IMR-90 (cell line): Measurements from ENCODE around the gene RAC2. TPM values are rescaled to one million over a fixed set of nuclear protein-coding genes. Genes with fewer than 3 reads are reported as not detected.

ENCODE experiments used
- ATAC-seq: fragments of 200-7000 bp; cut with Tn5 transposase; 2 replicates; pipeline ENCODE4 v1.9.1; 2020; ENCODE audit warnings: low read depth, mild to moderate bottlenecking, moderate library complexity
- BruUV-seq: library from RNA; stranded (reverse); fragments of 400-500 nt; replicated peaks from 2 replicates; lab custom pipeline; 2021; lab: Mats Ljungman, UMichigan
- CTCF ChIA-PET: fragments of 300-600 bp; formaldehyde crosslinking; extraction: SDS; loops from one replicate; lab custom pipeline; 2021; ENCODE audit warnings: antibody characterized with exemption; lab: Yijun Ruan, JAX
- POLR2A ChIA-PET: fragments of 300-600 bp; sonication (Branson Sonifier 250); formaldehyde crosslinking; loops from one replicate; lab custom pipeline; 2022; ENCODE audit warnings: antibody characterized with exemption; ENCODE audit not compliant: unreplicated experiment; lab: Charles Lee
- DNase-seq: peaks from one replicate; pipeline ENCODE4 v3.0.0; 2013
- H2AFZ ChIP-seq: replicated peaks from 2 replicates; pipeline ENCODE3; 2013; ENCODE audit warnings: low read length, mild to moderate bottlenecking; ENCODE audit not compliant: poor library complexity
- H2AK5ac ChIP-seq: 2 replicates; pipeline ENCODE4 v1.6.1; 2013; ENCODE audit warnings: low read depth, low read length, inconsistent platforms
- H2AK9ac ChIP-seq: replicated peaks from 2 replicates; pipeline ENCODE3; 2013; ENCODE audit warnings: mild to moderate bottlenecking, low read depth, low read length, moderate library complexity; ENCODE audit not compliant: poor library complexity
- H2BK120ac ChIP-seq: 2 replicates; pipeline ENCODE4 v1.6.1; 2013; ENCODE audit warnings: low read depth, low read length, inconsistent platforms
- H2BK15ac ChIP-seq: 3 replicates; pipeline ENCODE4 v1.6.1; 2013; ENCODE audit warnings: low read depth, low read length, inconsistent platforms
- H2BK20ac ChIP-seq: 2 replicates; pipeline ENCODE4 v1.6.1; 2013; ENCODE audit warnings: low read depth, mild to moderate bottlenecking, inconsistent platforms, low read length, moderate library complexity
- H2BK5ac ChIP-seq: 2 replicates; pipeline ENCODE4 v1.6.1; 2013; ENCODE audit warnings: mild to moderate bottlenecking, low read depth, low read length, inconsistent platforms; ENCODE audit not compliant: poor library complexity, severe bottlenecking
- H3K14ac ChIP-seq: replicated peaks from 2 replicates; pipeline ENCODE4 v1.6.1; 2013; ENCODE audit warnings: low read depth, low read length, inconsistent platforms
- H3K18ac ChIP-seq: 2 replicates; pipeline ENCODE4 v1.6.1; 2013; ENCODE audit warnings: low read depth, low read length, control low read depth
- H3K23ac ChIP-seq: 2 replicates; pipeline ENCODE4 v1.6.1; 2013; ENCODE audit warnings: low read depth, low read length, inconsistent platforms
- H3K27ac ChIP-seq: 2 replicates; pipeline ENCODE4 v1.5.1; 2013; ENCODE audit warnings: mild to moderate bottlenecking, control low read depth, low read length; ENCODE audit not compliant: insufficient read depth
- H3K27me3 ChIP-seq: 2 replicates; pipeline ENCODE4 v1.6.1; 2013; ENCODE audit warnings: low read length; ENCODE audit not compliant: control insufficient read depth, insufficient read depth
- H3K36me3 ChIP-seq: 2 replicates; pipeline ENCODE4 v1.6.1; 2013; ENCODE audit warnings: low read length, mixed read lengths; ENCODE audit not compliant: control insufficient read depth, insufficient read depth
- H3K4ac ChIP-seq: 2 replicates; pipeline ENCODE4 v1.6.1; 2013; ENCODE audit warnings: low read depth, low read length, inconsistent platforms
- H3K4me1 ChIP-seq: 2 replicates; pipeline ENCODE4 v1.6.1; 2013; ENCODE audit warnings: low read length, mixed read lengths; ENCODE audit not compliant: control insufficient read depth, insufficient read depth
- H3K4me2 ChIP-seq: 2 replicates; pipeline ENCODE4 v1.6.1; 2013; ENCODE audit warnings: low read depth, mild to moderate bottlenecking, control low read depth, low read length, moderate library complexity
- H3K4me3 ChIP-seq: 2 replicates; pipeline ENCODE4 v1.5.1; 2013; ENCODE audit warnings: low read depth, mild to moderate bottlenecking, control low read depth, low read length, moderate library complexity; ENCODE audit not compliant: insufficient read depth
- H3K56ac ChIP-seq: 2 replicates; pipeline ENCODE4 v1.6.1; 2013; ENCODE audit warnings: low read length, inconsistent platforms; ENCODE audit not compliant: insufficient read depth; ENCODE audit errors: extremely low read depth
- H3K79me1 ChIP-seq, 2 experiments: 2 replicates each; pipeline ENCODE4 v1.6.1; 2013; ENCODE audit warnings: low read length in 2 of 2, inconsistent platforms in 1 of 2, low read depth in 1 of 2
- H3K9ac ChIP-seq: 2 replicates; pipeline ENCODE4 v1.6.1; 2013; ENCODE audit warnings: low read depth, low read length, control low read depth
- H3K9me1 ChIP-seq: 2 replicates; pipeline ENCODE4 v1.6.1; 2013; ENCODE audit warnings: low read length, inconsistent platforms; ENCODE audit not compliant: insufficient read depth
- H3K9me3 ChIP-seq: 2 replicates; pipeline ENCODE4 v1.6.1; 2013; ENCODE audit warnings: low read length; ENCODE audit not compliant: control insufficient read depth, insufficient read depth
- H4K20me1 ChIP-seq: 2 replicates; pipeline ENCODE4 v1.6.1; 2013; ENCODE audit warnings: low read length, inconsistent platforms; ENCODE audit not compliant: insufficient read depth
- H4K5ac ChIP-seq: 2 replicates; pipeline ENCODE4 v1.6.1; 2013; ENCODE audit warnings: mild to moderate bottlenecking, low read depth, low read length, control low read depth
- H4K8ac ChIP-seq, 2 experiments: 2 replicates each; pipeline ENCODE4 v1.6.1; 2013; ENCODE audit warnings: low read depth in 2 of 2, low read length in 2 of 2, control low read depth in 1 of 2, inconsistent platforms in 1 of 2
- H4K91ac ChIP-seq: 2 replicates; pipeline ENCODE4 v1.6.1; 2013; ENCODE audit warnings: low read depth, low read length, inconsistent platforms; ENCODE audit not compliant: insufficient read depth
- CEBPB ChIP-seq: IDR thresholded peaks from 2 replicates; pipeline ENCODE4 v1.6.1; 2012; ENCODE audit warnings: low read depth, low read length, improper control_type of control experiment
- CHD1 ChIP-seq: IDR thresholded peaks from 2 replicates; pipeline ENCODE4 v1.6.1; 2012; ENCODE audit warnings: low read depth, low read length, improper control_type of control experiment
- MAFK ChIP-seq: IDR thresholded peaks from 2 replicates; pipeline ENCODE4 v1.6.1; 2012; ENCODE audit warnings: low read depth, low read length, improper control_type of control experiment
- MAZ ChIP-seq: IDR thresholded peaks from 2 replicates; pipeline ENCODE4 v1.6.1; 2012; ENCODE audit warnings: low read depth, mild to moderate bottlenecking, low read length, improper control_type of control experiment, moderate library complexity, borderline replicate concordance
- MXI1 ChIP-seq: IDR thresholded peaks from 2 replicates; pipeline ENCODE4 v1.6.1; 2012; ENCODE audit warnings: low read depth, mild to moderate bottlenecking, low read length, moderate library complexity, borderline replicate concordance
- NFE2L2 ChIP-seq: fragments of 150-350 bp; IDR thresholded peaks from 2 replicates; pipeline ENCODE4 v1.6.1; 2016; ENCODE audit warnings: low read depth, mild to moderate bottlenecking, low read length
- RAD21 ChIP-seq: IDR thresholded peaks from 2 replicates; pipeline ENCODE4 v1.6.1; 2012; ENCODE audit warnings: low read length, improper control_type of control experiment
- RFX5 ChIP-seq: IDR thresholded peaks from 2 replicates; pipeline ENCODE4 v1.8.0; 2012; ENCODE audit warnings: low read depth, mild to moderate bottlenecking, low read length, moderate library complexity
- SMC3 ChIP-seq: fragments of 150-350 bp; IDR thresholded peaks from 2 replicates; pipeline ENCODE4 v1.6.1; 2016; ENCODE audit warnings: low read depth, mild to moderate bottlenecking, antibody characterized with exemption, low read length, moderate library complexity
- WGBS, 2 experiments: methylation state at CpG; one replicate each; pipeline versions ENCODE4 v1.1.5 to v1.1.7; 2013; ENCODE audit warnings: missing lambda C conversion rate in 2 of 2; ENCODE audit not compliant: insufficient read length in 1 of 2; ENCODE audit errors: extremely low coverage in 2 of 2; 5-methylcytosine and 5-hydroxymethylcytosine counted together
- dilution Hi-C: fragments of 300-500 bp; cut with HindIII; formaldehyde crosslinking; loops from one replicate; pipeline ENCODE4 v1.14.3; 2018; ENCODE audit warnings: low sequenced_read_pairs; ENCODE audit not compliant: unreplicated experiment
- in situ Hi-C: fragments of 300-500 bp; cut with MboI; formaldehyde crosslinking; loops from 3 replicates; pipeline ENCODE4 v1.14.3; 2019; ENCODE audit warnings: low sequenced_read_pairs, inconsistent platforms, mixed read lengths
- intact Hi-C: fragments of 100-400 bp; cut with micrococcal nuclease; formaldehyde crosslinking; loops from 2 replicates; pipeline ENCODE4 v1.10.0; 2022
- polyA plus RNA-seq, 3 experiments: library from polyadenylated mRNA; depleted of rRNA; stranded (reverse); fragments of >200 nt; gene quantifications; 2 replicates each; pipeline ENCODE4 v1.2.3, GENCODE V29; 2012; ENCODE audit warnings: low replicate concordance in 1 of 3
- total RNA-seq: library from RNA; depleted of rRNA; stranded (reverse); fragments of >200 nt; gene quantifications from 2 replicates; pipeline ENCODE4 v1.2.3, GENCODE V29; 2012
- TF ChIP-seq, protein P1 (sequence below): fragments of 150-350 bp; IDR thresholded peaks from 2 replicates; pipeline ENCODE4 v1.6.1; 2016; ENCODE audit warnings: low read depth, mild to moderate bottlenecking, low read length, moderate library complexity, borderline replicate concordance

Gene RAC2
- total and polyA plus RNA-seq, 2 of the 4 experiments (the other 2 are of a cell fraction), result 10.0 to 72.3 TPM

GRCh38 chr22:37184816-37185541 lies 59.1 kb downstream of the RAC2 start:
- Histone ChIP-seq H2BK20ac (no peak overlapping the region), H3K27me3 (no peaks in the 10 kb centered on the region), H4K8ac (no peak overlapping the region), H3K4me3 (no peak overlapping the region), H3K9me1 (peaks cover 8% of the 10 kb centered on the region), H2BK15ac (no peak overlapping the region), H3K9me3 (no peaks in the 10 kb centered on the region), H4K91ac (no peak overlapping the region), H3K27ac (no peak overlapping the region), H3K4ac (no peak overlapping the region), H3K4me2 (no peak overlapping the region), H2AK5ac (no peak overlapping the region), H3K36me3 (peaks cover 10% of the 10 kb centered on the region; the same call in 1 of the 2 replicates), H3K9ac (no peak overlapping the region), H3K23ac (no peak overlapping the region), H3K14ac (no peak overlapping the region), H2AK9ac (no peak overlapping the region), H4K5ac (no peak overlapping the region), H2AFZ (no peak overlapping the region), H3K4me1 (peaks cover 18% of the 10 kb centered on the region), H3K18ac (no peak overlapping the region), H3K56ac (no peak overlapping the region), H4K20me1 (no peaks in the 10 kb centered on the region), H2BK5ac (no peak overlapping the region), H2BK120ac (no peak overlapping the region), H3K79me1 (peaks cover 0 to 21% of the 10 kb centered on the region in 2 experiments; a peak in 3 of 4 replicates)
- TF ChIP-seq SMC3 (no peak), CEBPB (no peak), RAD21 (no peak), RFX5 (no peak), CHD1 (no peak), MAZ (no peak), MAFK (no peak), NFE2L2 (no peak), MXI1 (no peak)
- TF ChIP-seq, protein P1, sequence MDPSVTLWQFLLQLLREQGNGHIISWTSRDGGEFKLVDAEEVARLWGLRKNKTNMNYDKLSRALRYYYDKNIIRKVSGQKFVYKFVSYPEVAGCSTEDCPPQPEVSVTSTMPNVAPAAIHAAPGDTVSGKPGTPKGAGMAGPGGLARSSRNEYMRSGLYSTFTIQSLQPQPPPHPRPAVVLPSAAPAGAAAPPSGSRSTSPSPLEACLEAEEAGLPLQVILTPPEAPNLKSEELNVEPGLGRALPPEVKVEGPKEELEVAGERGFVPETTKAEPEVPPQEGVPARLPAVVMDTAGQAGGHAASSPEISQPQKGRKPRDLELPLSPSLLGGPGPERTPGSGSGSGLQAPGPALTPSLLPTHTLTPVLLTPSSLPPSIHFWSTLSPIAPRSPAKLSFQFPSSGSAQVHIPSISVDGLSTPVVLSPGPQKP, result no peak
- ChIA-PET POLR2A (no interaction called here), CTCF (no interaction called here)
- BruUV-seq, result no TSS peak
- dilution Hi-C loops, result no loop called here
- WGBS, 2 experiments, result 90% methylated on average over 5 of the region's 18 CpGs; no CpG with 5 or more reads in 1 of the 2 experiments
- in situ Hi-C loops, result no loop called here
- DNase-seq (no peak), ATAC-seq (no peak)
- intact Hi-C loops, result no loop called here
